Right atrium auricular region (tissue), 2 donors: ENCODE measurements around the gene OSBPL8. TPM values are rescaled to one million over a fixed set of nuclear protein-coding genes. Genes with fewer than 3 reads are reported as not detected.

ENCODE experiments used
- DNase-seq: peaks from one replicate; pipeline ENCODE4 v3.0.0-alpha.2; 2019; ENCODE audit warnings: low spot score
- H3K27ac ChIP-seq, 2 donors: fragments of 200-600 bp; sonication (generic); 1 replicate in 1 of 2; 2 replicates in 1 of 2; pipeline ENCODE4 v1.5.1; 2016 to 2019
- H3K27me3 ChIP-seq, 2 donors: fragments of 200-600 bp; sonication (generic); one replicate each; pipeline versions ENCODE4 v1.5.1 to v1.6.0; 2017 to 2019
- H3K36me3 ChIP-seq: fragments of 200-600 bp; sonication (generic); one replicate; pipeline ENCODE4 v1.5.1; 2016
- H3K4me1 ChIP-seq, 2 donors: fragments of 200-600 bp; sonication (generic); one replicate each; pipeline versions ENCODE4 v1.5.1 to v1.6.0; 2017 to 2019
- H3K4me3 ChIP-seq, 2 donors: fragments of 200-600 bp; sonication (generic); 1 replicate in 1 of 2; 2 replicates in 1 of 2; pipeline ENCODE4 v1.5.1; 2017 to 2019; ENCODE audit warnings: mild to moderate bottlenecking in 1 of 2, moderate library complexity in 1 of 2
- H3K9me3 ChIP-seq, 2 donors: fragments of 200-600 bp; sonication (generic); one replicate each; pipeline ENCODE4 v1.5.1; 2019
- total RNA-seq, 2 donors: library from RNA; depleted of rRNA; stranded (reverse); fragments of >200 nt; gene quantifications; one replicate each; pipeline ENCODE4 v1.1.0, GENCODE V29; 2016
- TF ChIP-seq, protein P1 (sequence below), 2 donors: fragments of 200-600 bp; sonication (generic); IDR thresholded peaks; one replicate each; pipeline ENCODE4 v1.5.1; 2019; ENCODE audit warnings: antibody characterized with exemption in 2 of 2

Gene OSBPL8
- total RNA-seq: 10 to 100 TPM; 19.7 to 23.7 TPM

DNA sequence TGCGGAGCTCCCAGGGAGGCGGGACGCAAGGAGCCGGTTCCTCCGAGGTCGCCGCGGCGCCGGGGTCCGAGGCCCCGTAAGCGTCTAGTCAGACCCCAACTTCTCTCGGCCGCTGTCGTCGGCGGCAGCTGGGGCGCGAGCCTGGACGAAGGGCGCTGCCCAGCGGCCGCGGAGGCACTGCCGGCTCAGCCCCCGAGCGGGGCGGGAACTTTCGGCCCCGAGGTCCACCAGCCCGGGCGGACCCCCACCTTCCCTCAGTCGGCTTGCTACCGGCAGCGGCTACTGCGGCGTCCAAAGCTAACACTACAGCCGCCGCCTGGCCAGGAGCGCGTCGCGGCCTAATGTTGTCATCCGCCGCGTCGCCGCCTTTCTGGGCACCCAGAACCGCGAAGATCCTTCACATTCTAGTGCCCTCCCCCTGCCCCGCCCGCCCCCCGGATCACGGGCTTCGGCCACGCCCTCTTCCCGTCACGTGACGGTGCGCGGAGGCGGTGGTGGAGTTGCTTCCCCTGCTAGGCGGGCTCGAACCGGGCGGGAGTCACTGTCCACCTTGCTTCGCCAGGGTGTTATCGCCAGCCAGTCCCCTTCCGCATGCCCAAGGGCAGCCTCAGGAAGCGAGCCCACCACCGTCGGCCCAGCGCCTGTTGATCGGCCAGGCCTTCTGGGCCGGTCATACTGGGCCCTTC is at the start of gene OSBPL8:
TSS of gene OSBPL8 (minus strand) at position 372 of the 686 bp plus-strand sequence. CDS start 72,220 bp downstream, outside the sequence.
- peak within 1 kb of the TSS; percentile 82 to 93 for H3K4me3 ChIP-seq
- no peaks in the 10 kb centered on the region for H3K27me3 ChIP-seq
- H3K36me3 ChIP-seq: no peaks in the 10 kb centered on the region
- peaks cover 0 to 21% of the 10 kb centered on the region in 2 donors for H3K4me1 ChIP-seq
- peak; percentile 96 for DNase-seq
- peak within 1 kb of the TSS; percentile 91 to 97 for H3K27ac ChIP-seq
- TF ChIP-seq, protein P1, sequence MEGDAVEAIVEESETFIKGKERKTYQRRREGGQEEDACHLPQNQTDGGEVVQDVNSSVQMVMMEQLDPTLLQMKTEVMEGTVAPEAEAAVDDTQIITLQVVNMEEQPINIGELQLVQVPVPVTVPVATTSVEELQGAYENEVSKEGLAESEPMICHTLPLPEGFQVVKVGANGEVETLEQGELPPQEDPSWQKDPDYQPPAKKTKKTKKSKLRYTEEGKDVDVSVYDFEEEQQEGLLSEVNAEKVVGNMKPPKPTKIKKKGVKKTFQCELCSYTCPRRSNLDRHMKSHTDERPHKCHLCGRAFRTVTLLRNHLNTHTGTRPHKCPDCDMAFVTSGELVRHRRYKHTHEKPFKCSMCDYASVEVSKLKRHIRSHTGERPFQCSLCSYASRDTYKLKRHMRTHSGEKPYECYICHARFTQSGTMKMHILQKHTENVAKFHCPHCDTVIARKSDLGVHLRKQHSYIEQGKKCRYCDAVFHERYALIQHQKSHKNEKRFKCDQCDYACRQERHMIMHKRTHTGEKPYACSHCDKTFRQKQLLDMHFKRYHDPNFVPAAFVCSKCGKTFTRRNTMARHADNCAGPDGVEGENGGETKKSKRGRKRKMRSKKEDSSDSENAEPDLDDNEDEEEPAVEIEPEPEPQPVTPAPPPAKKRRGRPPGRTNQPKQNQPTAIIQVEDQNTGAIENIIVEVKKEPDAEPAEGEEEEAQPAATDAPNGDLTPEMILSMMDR (IDR thresholded peaks at IDR 0.05): peak; percentile 44 to 65
- no peaks in the 10 kb centered on the region for H3K9me3 ChIP-seq

DNA sequence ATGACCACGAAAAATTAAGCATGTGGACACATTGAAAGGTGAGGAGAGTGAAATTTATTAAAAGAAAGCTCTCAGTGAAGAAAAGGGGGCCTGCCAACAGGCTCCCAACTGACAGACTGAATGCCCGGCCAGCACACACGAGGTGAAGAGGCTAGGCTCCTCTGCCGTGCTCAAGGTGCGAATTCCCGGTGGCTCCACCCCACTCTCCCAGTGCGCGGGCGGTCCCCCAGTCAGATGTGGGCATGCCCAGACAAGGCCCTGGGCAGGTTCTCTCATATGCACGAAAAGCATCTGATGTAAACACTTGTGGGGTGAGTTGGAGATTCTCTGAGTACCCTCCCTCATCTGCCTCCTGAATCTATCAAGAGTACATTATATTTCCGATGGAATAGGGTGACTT is 48.5 kb upstream of the OSBPL8 start:
- Histone ChIP-seq H3K27me3 (no peaks in the 10 kb centered on the region), H3K9me3 (no peaks in the 10 kb centered on the region), H3K4me1 (no peaks in the 10 kb centered on the region), H3K36me3 (no peaks in the 10 kb centered on the region), H3K4me3 (no peak overlapping the region), H3K27ac (no peak overlapping the region)
- DNase-seq: no peak
- TF ChIP-seq, protein P1 (IDR thresholded peaks at IDR 0.05): no peak

DNA sequence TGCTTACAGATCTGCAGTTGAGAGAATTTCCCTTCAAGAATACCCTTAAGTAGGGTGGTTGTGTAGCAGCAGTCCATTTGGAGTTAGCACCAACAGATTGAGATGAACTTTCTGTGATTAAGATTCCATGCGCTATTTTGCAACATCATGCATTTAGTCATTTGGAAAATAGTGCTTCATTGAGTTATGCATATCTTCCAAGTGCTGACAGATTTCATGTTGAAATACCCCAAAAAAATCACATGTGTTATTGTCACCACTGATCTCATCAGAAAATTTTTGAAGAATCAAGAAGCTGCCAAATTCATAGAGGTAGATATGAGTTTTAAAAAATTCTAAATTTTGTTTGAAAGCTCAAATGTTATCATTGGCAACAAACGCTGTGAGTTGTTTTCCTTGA is 35.5 kb upstream of the OSBPL8 start:
- Histone ChIP-seq H3K36me3 (no peaks in the 10 kb centered on the region), H3K4me1 (no peaks in the 10 kb centered on the region), H3K27ac (no peak overlapping the region), H3K9me3 (no peaks in the 10 kb centered on the region), H3K27me3 (no peaks in the 10 kb centered on the region), H3K4me3 (no peak overlapping the region)
- no peak for DNase-seq
- TF ChIP-seq, protein P1 (IDR thresholded peaks at IDR 0.05): no peak

- Histone ChIP-seq H3K9me3 (no peaks in the 10 kb centered on the region), H3K27me3 (no peaks in the 10 kb centered on the region), H3K36me3 (no peaks in the 10 kb centered on the region), H3K4me1 (no peaks in the 10 kb centered on the region), H3K4me3 (no peak overlapping the region), H3K27ac (no peak overlapping the region)
- TF ChIP-seq, protein P1 (IDR thresholded peaks at IDR 0.05): no peak
- DNase-seq: no peak
Measured at GRCh38 chr12:76591476-76591875, 31.9 kb upstream of the OSBPL8 start.

- no peak overlapping the region for H3K4me3 ChIP-seq
- H3K27me3 ChIP-seq: no peaks in the 10 kb centered on the region
- H3K9me3 ChIP-seq: no peaks in the 10 kb centered on the region
- TF ChIP-seq, protein P1 (IDR thresholded peaks at IDR 0.05): no peak
- no peaks in the 10 kb centered on the region for H3K4me1 ChIP-seq
- H3K27ac ChIP-seq: no peak overlapping the region
- no peaks in the 10 kb centered on the region for H3K36me3 ChIP-seq
- no peak for DNase-seq
Measured at GRCh38 chr12:76590131-76590530, 30.6 kb upstream of the OSBPL8 start.
